ENCODE results near the gene AUTS2.

The AUTS2 gene

GRCh38 chr7:70188901-70189650 lies 590.8 kb downstream of the AUTS2 start:
- DNase-seq (ENCODE audit: low read depth), result no peak

DNA sequence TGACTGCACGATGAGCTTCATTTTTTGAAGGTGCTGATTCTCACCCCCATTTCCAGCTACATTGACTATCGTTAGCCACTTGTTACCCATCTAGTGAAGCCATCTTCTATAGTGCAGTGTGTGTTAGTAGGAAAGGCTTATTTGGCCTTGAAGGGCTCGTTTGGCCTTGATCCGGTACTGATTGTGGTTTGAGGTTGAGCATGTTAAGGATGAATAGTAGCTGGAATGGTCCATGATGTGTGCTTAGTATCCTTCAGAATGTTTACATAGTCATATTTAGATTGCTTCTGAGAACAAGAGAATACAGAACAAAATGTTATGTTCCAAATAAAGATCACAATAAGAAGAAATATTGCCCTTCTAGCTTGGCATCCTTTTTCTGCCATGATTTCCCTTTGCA lies 591.5 kb downstream of the AUTS2 start:
- no peak for DNase-seq (ENCODE audit: low read depth)

GRCh38 chr7:70190281-70190680 lies 592.0 kb downstream of the AUTS2 start:
- no peak for DNase-seq (ENCODE audit: low read depth)

DNA sequence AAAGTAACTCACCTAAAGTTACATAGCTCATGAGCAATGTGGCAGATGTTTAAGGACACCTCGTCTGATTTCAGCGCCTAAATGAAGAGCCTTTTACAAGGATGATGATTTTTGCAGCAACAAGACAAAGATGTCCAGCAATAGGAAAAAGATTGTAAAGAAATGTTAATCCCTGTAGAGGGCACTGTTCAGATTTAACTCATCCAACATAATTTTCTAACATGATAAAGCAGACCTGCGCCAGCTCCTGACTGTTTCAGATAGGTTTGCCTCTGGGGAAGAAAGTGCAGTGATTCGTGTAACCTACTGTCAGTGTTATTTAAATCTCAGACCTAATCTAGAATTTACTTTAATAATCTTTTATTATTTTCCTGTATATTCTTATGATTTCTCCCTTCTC lies 595.2 kb downstream of the AUTS2 start:
- no peak for DNase-seq (ENCODE audit: low read depth)

GRCh38 chr7:70208236-70209063 lies 610.2 kb downstream of the AUTS2 start:
- DNase-seq (ENCODE audit: low read depth), result no peak

DNA sequence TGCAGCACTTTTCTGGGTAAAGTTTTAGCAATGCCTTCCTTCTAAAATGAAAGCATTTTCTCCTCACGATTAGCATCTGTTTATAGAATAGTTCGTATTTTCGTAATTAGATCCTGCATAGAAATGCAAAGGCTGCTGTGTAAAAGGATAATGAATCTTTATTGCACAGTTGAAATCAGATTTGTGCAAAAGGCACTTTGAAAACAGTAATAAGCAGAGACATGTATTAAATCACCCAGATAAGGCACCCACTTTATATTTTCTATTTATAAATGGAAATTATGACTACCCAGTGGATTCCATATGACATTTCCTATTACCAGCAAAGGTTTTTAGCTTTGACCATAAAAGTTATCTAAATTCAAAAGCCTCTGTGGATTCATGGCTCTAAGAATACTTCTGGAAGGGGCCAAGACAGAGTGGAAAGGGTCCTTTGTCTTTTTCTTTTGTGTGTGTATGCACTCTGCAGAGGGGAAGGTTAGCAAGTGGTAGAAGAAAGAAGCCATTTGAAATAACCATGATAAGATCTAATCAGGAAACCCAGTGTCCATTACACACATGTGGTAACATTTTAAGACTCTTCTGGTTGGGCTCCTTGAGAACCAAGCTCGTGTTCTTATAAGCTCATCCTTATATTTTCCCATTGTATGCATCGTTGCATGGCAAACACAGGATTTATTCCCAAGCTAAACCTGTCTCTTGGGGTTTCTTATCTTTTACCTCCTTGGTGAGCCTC lies 612.1 kb downstream of the AUTS2 start:
- DNase-seq (ENCODE audit: low read depth), result no peak

DNA sequence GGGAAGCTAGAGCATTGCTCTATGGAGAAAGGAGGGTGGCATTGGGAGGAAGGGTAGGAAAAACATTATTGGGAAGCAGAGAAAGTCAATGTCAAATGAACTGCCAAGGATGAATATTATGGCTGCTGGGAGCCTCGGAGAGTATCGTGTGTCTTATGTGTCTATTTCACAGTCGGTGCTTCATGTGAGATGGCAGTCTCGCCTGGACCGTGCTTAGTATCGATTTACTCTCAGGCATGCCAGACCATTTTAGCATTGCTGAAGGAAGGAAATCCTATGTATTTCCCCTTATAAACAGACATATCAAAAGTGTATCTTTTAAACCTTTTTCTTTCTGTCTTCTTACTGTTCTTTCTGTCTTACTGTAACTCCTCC lies 612.6 kb downstream of the AUTS2 start:
- no peak for DNase-seq (ENCODE audit: low read depth)

DNA sequence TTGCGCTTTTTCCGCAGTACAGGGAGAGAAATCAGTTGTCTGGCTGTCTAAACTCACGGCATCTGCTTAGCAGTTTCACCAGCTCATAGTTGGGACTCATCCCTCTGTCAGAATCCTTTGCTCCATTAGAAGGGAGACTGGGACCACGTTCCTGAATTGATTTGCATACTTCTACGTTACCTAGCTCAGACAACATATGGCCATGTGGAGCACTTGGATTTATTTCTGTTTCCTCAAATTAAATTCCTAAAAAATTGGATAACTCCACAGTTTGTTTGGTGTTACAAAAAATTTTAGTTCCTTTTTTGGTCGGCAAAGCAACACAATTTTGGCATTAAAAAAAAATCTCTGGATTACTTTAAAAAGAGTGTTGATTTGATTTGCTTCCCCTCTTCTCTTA lies 614.0 kb downstream of the AUTS2 start:
- no peak for DNase-seq (ENCODE audit: low read depth)

GRCh38 chr7:70214071-70214470 lies 615.8 kb downstream of the AUTS2 start:
- no peak for DNase-seq (ENCODE audit: low read depth)

GRCh38 chr7:70215491-70215890 lies 617.2 kb downstream of the AUTS2 start:
- no peak for DNase-seq (ENCODE audit: low read depth)

DNA sequence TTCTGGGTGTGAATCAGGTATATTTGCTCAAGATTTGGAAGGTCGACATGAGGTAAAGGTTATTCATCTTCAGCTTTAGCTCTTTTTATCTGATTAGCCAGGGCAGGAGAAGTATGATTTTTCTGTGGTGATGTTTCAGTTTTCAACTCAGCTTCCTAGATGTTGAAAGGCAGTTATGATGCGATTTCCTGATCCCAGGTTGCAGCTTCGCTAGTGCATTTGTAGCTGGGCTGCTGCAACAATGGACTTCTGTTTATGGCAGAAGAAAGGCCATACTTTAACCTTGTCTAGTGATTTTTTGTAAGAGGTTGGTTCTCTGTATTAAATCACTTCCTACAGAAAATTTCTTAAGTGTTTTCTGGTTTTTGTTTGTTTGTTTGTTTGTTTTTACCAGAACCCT lies 619.3 kb downstream of the AUTS2 start:
- DNase-seq (ENCODE audit: low read depth), result no peak

DNA sequence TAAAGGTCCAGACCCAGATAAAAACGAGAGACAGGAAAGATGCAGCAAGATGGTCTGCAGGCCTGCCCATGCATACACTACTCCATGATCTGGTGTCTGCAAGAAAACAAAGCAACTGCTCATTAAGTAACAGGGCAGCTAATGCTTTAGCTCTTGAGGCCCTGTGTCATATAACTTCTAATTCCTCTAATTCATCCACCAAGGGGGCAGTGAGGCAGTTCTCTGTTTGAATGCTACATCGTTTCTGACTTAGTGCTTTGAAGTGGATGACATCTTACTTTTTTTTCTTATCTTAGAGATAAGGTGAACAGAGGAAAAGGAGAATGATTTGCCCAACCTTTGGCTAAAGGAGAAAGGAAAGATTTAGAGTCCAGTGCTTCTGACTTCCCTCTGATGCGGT lies 619.7 kb downstream of the AUTS2 start:
- DNase-seq (ENCODE audit: low read depth), result no peak

DNA sequence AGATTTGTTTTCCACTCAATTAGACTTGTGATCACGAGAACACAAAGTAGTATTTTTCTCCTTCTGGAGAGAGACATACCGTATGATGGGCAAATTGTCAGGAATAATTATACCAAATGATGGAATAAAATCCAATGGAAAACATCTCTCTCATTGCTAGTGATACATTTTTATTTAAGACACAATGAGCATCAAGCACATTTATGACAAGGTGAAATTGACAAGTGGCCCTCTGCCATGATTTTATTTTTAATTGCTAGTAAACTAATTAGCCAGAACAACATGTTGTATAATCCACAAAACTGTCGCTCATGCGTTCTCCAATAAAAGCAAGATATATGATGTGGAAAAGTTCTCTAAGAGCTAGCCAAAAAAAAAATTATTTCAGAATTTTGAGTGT lies 620.8 kb downstream of the AUTS2 start:
- DNase-seq (ENCODE audit: low read depth), result no peak

GRCh38 chr7:70229242-70229641 lies 631.0 kb downstream of the AUTS2 start:
- no peak for DNase-seq (ENCODE audit: low read depth)

- DNase-seq (ENCODE audit: low read depth), result no peak
These were observed 632.5 kb downstream of the AUTS2 start for GRCh38 chr7:70230761-70231160.

DNA sequence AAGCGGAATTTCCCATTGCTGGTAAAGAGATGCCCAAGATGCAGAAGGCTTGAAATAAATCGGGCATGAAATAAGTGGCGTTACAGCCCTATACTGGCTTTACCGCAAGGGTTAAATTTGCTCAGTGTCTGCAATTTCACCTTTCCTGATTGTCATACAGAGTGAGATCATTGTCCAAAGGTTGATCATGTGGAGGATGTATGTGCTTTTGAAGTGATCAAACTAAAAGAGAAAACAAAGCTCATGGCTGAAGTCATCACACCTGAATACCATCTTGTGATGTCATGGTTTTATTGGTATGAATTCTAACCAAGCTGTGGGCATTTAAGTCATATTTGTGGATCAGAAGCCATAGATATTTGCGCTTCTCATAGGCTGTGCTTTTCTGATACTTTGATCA lies 635.5 kb downstream of the AUTS2 start:
- DNase-seq (ENCODE audit: low read depth), result no peak

- DNase-seq (ENCODE audit: low read depth), result no peak
These were observed 639.0 kb downstream of the AUTS2 start for GRCh38 chr7:70237256-70237655.

- DNase-seq (ENCODE audit: low read depth), result no peak
These were observed 639.7 kb downstream of the AUTS2 start for GRCh38 chr7:70237831-70238575.

- DNase-seq (ENCODE audit: low read depth), result no peak
These were observed 641.6 kb downstream of the AUTS2 start for GRCh38 chr7:70239918-70240317.

DNA sequence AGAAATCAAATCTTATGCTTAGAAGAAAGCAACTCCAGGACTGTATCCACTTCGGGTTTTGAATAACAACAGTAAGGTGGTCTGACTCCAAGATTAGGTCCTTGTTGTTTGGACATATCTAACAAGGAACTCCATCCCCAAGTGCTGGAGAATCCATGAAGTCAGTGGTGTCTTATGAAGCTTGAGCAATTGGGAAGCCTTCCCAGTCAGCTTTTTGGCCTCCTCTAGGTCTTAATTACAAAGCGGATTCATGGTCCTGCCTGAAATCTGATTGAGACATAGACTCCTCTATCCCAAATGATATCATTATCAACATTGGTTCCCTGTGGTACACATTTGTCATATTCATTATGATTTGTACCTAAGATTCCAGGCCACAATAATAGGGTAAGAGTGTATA lies 642.6 kb downstream of the AUTS2 start:
- no peak for DNase-seq (ENCODE audit: low read depth)

GRCh38 chr7:70241536-70242175 lies 643.4 kb downstream of the AUTS2 start:
- no peak for DNase-seq (ENCODE audit: low read depth)

DNA sequence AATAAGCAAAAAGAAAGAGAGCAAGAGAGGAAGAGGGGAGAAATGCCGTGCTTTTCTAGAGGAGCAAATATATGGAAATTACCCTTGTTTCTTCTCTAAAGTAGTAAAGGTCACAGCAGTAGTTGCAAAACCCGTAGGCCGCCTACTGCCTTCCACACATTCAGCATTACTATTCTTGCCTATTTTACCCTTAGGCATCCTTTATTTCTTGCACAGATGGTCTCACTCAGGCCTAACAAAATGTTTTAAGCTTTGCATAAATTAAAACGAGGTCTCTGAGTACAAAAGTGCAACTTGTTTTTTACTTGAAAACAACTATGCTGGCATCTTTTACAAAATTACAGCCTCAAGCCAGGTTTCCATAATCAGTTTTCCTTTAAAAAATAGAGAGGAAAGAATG lies 644.6 kb downstream of the AUTS2 start:
- DNase-seq (ENCODE audit: low read depth), result no peak

All from HS-5 (cell line).